ENCODE data around the gene TMOD2.
A peak's percentile ranks its signal among the peaks of the same experiment; 100 is the strongest.

TMOD2 gene

DNA sequence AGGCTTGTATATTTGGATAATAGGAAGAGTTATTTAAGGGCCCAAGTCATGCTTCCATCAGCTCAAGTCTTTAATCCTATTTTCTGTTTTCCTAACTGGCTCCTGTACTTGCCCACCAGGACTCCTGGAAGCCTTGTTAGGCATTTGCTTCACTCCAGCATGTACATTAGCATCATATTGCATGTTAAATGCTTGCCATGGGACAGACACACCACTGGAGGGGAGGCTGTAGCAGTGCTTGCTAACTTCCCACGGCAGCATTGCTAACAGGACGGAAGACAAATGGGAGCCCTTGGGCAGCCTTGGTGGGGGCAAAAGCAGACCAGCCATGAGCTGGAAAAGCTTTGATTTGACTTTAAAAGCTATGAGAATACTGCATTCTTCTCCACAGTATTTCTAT is 6.1 kb downstream of the TMOD2 start:
- TF ChIP-seq, protein P1, sequence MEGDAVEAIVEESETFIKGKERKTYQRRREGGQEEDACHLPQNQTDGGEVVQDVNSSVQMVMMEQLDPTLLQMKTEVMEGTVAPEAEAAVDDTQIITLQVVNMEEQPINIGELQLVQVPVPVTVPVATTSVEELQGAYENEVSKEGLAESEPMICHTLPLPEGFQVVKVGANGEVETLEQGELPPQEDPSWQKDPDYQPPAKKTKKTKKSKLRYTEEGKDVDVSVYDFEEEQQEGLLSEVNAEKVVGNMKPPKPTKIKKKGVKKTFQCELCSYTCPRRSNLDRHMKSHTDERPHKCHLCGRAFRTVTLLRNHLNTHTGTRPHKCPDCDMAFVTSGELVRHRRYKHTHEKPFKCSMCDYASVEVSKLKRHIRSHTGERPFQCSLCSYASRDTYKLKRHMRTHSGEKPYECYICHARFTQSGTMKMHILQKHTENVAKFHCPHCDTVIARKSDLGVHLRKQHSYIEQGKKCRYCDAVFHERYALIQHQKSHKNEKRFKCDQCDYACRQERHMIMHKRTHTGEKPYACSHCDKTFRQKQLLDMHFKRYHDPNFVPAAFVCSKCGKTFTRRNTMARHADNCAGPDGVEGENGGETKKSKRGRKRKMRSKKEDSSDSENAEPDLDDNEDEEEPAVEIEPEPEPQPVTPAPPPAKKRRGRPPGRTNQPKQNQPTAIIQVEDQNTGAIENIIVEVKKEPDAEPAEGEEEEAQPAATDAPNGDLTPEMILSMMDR (IDR thresholded peaks at IDR 0.05), result no peak
- DNase-seq (ENCODE audit: low spot score), result no peak
- Histone ChIP-seq H3K27ac (no peak overlapping the region), H3K4me3 (no peak overlapping the region)

DNA sequence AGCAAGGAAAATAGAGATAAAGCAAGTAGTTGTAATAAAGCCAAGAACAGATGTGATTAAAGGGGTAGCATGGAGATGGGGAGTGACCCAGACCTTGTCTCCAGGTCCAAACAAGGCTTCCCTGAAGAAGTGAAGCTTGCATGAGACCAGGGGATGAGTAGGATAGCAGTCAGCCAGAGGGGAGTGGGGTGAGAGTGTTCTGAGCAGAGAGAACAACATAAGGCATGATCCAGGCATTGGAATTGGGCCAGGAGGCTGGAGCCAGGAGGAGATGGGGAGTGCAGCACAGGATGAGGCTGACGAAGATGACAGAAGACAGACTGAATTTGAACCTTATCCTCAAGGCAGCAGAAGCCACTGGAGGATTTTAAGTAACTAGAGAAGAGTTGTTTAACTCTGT is 7.2 kb downstream of the TMOD2 start:
- TF ChIP-seq, protein P1 (IDR thresholded peaks at IDR 0.05), result no peak
- peak overlapping the region in 1 of 2 donors; percentile 69 for H3K27ac ChIP-seq
- peak overlapping the region; percentile 5 for H3K4me3 ChIP-seq
- DNase-seq (ENCODE audit: low spot score), result no peak

DNA sequence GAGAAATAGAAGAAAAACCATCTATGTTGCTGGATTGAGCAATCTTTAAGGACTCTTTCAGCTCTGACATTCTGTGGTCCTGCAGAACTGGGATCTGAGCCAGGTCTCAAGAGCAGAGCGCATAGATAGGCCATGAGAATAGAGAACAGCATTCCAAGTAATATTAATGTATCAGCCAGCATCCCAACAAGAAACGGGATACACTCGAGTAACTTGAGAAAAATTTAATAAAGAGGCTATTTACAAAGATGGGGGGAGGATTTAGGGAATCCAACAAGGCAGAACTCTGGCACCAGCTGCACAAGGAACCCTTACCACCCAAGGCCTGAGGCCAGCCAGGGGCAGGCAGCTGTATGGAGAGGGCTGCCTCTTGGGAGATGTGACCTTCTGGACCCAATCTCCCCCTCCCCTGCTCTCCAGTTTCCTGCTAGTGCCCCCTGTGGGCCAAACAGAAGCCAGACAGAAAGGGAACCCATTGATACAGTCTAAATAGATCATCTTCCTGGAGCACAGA is 8.2 kb downstream of the TMOD2 start:
- TF ChIP-seq, protein P1 (IDR thresholded peaks at IDR 0.05), result no peak
- DNase-seq (ENCODE audit: low spot score), result no peak
- Histone ChIP-seq H3K27ac (peak overlapping the region in 1 of 2 donors; percentile 49), H3K4me3 (no peak overlapping the region)

DNA sequence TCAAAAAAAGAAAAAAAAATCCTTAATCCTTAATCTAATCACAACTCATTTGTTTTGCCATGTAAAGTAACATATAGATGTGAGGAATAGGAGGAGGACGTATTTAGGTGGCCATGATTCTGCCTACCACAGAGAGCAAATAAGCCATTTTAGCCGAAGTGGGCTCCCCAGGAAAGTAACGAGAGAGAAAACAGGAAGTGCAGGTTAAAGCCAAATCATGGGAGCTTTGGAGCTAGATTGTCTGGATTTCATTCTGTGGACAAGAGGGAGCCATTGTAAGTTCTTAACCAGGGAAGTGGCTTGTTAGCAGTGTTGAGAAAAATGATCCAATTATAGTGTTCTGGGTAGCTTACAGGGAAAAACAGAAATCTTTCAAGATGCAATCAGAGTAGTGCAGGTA is 9.4 kb downstream of the TMOD2 start:
- Histone ChIP-seq H3K4me3 (no peak overlapping the region), H3K27ac (no peak overlapping the region)
- no peak for DNase-seq (ENCODE audit: low spot score)
- TF ChIP-seq, protein P1 (IDR thresholded peaks at IDR 0.05), result no peak

DNA sequence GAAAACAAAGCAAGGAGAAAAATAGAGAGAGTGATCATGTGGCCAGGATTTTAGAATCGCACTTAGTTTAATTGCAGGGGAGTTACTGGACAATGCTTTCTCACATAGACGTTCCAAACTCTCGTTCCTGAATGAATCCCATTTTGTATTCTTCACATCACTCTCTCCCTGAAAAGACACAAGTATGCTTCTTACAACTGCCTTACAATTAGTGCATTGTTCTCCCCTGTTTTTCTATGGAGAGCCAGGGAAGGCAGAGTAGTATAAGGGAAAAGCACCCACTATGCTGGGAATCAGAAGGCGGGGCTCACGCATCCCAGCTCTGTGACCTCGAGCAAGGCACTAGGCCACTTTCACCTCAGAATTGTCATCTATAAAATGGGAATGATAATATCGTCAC is 14.4 kb downstream of the TMOD2 start:
- no peak overlapping the region for H3K4me3 ChIP-seq
- DNase-seq (ENCODE audit: low spot score), result no peak
- TF ChIP-seq, protein P1 (IDR thresholded peaks at IDR 0.05), result no peak
- no peak overlapping the region for H3K27ac ChIP-seq

DNA sequence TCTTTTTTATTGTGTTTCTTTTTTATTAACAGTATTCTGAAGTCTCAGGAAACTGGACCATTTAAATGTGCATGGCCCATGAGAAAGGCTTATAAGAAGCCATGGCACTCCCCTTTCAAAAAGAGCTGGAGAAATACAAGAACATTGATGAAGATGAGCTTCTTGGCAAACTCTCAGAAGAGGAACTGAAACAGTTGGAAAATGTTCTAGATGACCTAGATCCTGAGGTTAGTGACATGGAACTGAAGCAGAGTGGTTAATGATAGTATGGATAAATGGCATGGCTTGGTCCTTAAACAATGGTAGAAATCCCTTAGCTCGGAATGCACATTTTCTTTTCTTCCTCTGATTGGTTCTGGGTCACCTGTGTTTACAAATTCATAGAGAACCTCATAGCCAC is 14.9 kb downstream of the TMOD2 start:
- TF ChIP-seq, protein P1 (IDR thresholded peaks at IDR 0.05), result no peak
- H3K27ac ChIP-seq, result no peak overlapping the region
- no peak for DNase-seq (ENCODE audit: low spot score)
- H3K4me3 ChIP-seq, result no peak overlapping the region

DNA sequence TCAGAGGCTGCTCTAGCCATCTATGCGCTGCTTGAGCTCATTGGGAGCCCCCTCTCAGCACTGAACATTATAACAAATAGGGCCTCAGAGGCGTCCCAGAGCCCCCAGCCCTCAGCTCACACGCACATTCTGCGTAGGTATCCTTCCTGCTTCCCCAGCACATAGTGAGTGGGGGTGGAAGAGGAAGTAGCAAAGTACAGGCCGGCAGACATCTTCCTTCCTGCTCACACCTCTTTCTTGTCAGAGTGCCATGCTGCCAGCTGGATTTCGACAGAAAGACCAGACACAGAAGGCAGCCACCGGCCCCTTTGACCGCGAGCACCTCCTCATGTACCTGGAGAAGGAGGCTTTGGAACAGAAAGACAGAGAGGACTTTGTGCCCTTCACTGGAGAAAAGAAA is 16.6 kb downstream of the TMOD2 start:
- DNase-seq (ENCODE audit: low spot score), result no peak
- no peak overlapping the region for H3K4me3 ChIP-seq
- H3K27ac ChIP-seq, result no peak overlapping the region
- TF ChIP-seq, protein P1 (IDR thresholded peaks at IDR 0.05), result no peak

Measured in coronary artery (tissue), 2 donors.